ENCODE data around the gene LDLRAD3.

Gene LDLRAD3

GRCh38 chr11:36240173-36240572 is 296.3 kb downstream of the LDLRAD3 start:
- no peak for DNase-seq (ENCODE audit: low spot score)

GRCh38 chr11:36240801-36241200 is 296.9 kb downstream of the LDLRAD3 start:
- no peak for DNase-seq (ENCODE audit: low spot score)

GRCh38 chr11:36241497-36241896 is 297.6 kb downstream of the LDLRAD3 start:
- DNase-seq (ENCODE audit: low spot score) = no peak

- DNase-seq (ENCODE audit: low spot score) = no peak
Observed at GRCh38 chr11:36243641-36244040, 299.8 kb downstream of the LDLRAD3 start.

- DNase-seq (ENCODE audit: low spot score) = no peak
Observed at GRCh38 chr11:36247493-36247892, 303.6 kb downstream of the LDLRAD3 start.

GRCh38 chr11:36248436-36248835 is 304.6 kb downstream of the LDLRAD3 start:
- no peak for DNase-seq (ENCODE audit: low spot score)

GRCh38 chr11:36249246-36249645 is 305.4 kb downstream of the LDLRAD3 start:
- peak; percentile 43 for DNase-seq (ENCODE audit: low spot score)

GRCh38 chr11:36251823-36252222 is 308.0 kb downstream of the LDLRAD3 start:
- no peak for DNase-seq (ENCODE audit: low spot score)

- no peak for DNase-seq (ENCODE audit: low spot score)
Observed at GRCh38 chr11:36253238-36253637, 309.4 kb downstream of the LDLRAD3 start.

- DNase-seq (ENCODE audit: low spot score) = no peak
Observed at GRCh38 chr11:36254713-36255112, 310.9 kb downstream of the LDLRAD3 start.

- DNase-seq (ENCODE audit: low spot score) = no peak
Observed at GRCh38 chr11:36257351-36257750, 313.5 kb downstream of the LDLRAD3 start.

- DNase-seq (ENCODE audit: low spot score) = peak; percentile 69
Observed at GRCh38 chr11:36258730-36259360, 315.0 kb downstream of the LDLRAD3 start.

- no peak for DNase-seq (ENCODE audit: low spot score)
Observed at GRCh38 chr11:36261094-36261493, 317.2 kb downstream of the LDLRAD3 start.

GRCh38 chr11:36264011-36264972 is 320.4 kb downstream of the LDLRAD3 start:
- no peak for DNase-seq (ENCODE audit: low spot score)

- DNase-seq (ENCODE audit: low spot score) = no peak
Observed at GRCh38 chr11:36264973-36265344, 321.1 kb downstream of the LDLRAD3 start.

- peak; percentile 56 for DNase-seq (ENCODE audit: low spot score)
Observed at GRCh38 chr11:36265793-36266628, 322.1 kb downstream of the LDLRAD3 start.

GRCh38 chr11:36266767-36267166 is 322.9 kb downstream of the LDLRAD3 start:
- DNase-seq (ENCODE audit: low spot score) = no peak

GRCh38 chr11:36268337-36268985 is 324.6 kb downstream of the LDLRAD3 start:
- DNase-seq (ENCODE audit: low spot score) = no peak

- no peak for DNase-seq (ENCODE audit: low spot score)
Observed at GRCh38 chr11:36270701-36271100, 326.8 kb downstream of the LDLRAD3 start.

GRCh38 chr11:36271794-36272407 is 328.0 kb downstream of the LDLRAD3 start:
- no peak for DNase-seq (ENCODE audit: low spot score)

GRCh38 chr11:36273110-36273509 is 329.2 kb downstream of the LDLRAD3 start:
- no peak for DNase-seq (ENCODE audit: low spot score)

Data from hepatic stellate cell (primary cell).